ENCODE results near the gene GSTK1. TPM values are rescaled to one million over a fixed set of nuclear protein-coding genes. Genes with fewer than 3 reads are reported as not detected.

The GSTK1 gene
- total and polyA plus RNA-seq, 2 donors (not counting 1 experiment from before 2014, with no cell fraction given), result 181 to 315 TPM

DNA sequence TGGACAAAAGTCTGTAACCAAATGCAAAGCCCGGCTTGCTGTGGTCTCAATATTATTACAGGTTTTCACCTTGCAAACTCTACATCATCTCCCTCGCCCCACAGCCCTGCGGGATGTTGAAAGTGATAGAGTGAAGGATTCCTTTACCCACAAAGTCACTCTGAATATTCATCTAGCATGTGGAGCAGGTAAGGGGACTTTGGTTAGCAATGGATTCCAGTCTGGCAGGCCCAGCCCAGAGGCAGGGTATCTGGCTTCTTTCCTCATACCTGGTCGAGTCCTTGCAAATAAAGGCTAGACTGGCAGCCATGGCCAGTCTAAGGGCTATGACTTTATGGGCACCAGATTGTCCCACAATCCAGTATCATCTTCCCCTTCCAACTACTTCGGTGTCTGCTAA is 38.2 kb upstream of the GSTK1 start:
- CTCF ChIA-PET, result interaction anchor here (1.1 to 11.5 kb wide), 3 partner anchors 10 to 215 kb away, joined by 3 to 809 read pairs (median 9); no protein-coding TSS in a partner anchor

DNA sequence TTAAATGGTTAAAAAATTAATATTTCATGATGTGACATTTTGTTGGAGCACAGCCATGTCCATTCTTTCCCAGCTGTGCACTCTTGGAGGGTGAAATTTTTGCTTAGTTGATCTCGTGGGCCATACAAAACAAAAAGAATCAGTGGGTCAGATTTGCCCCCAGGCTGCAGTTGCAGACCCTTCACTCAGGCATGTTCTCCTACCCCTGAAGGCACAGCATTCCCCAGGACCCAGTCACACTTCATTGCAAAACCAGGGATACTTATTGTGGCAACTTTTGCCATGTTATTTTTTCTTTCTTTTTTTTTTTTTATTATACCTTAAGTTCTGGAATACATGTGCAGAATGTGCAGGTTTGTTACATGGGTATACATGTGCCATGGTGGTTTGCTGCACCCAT is 35.4 kb upstream of the GSTK1 start:
- DNase-seq (no peak), ATAC-seq (ENCODE audit: low read depth) (no peak)
- Mint-ChIP-seq H3K4me1 (no peaks in the 10 kb centered on the region), H3K27me3 (peaks cover 10% of the 10 kb centered on the region), H3K27ac (no peak overlapping the region), H3K9me3 (ENCODE audit: insufficient read depth) (no peaks in the 10 kb centered on the region), H3K4me3 (no peak overlapping the region)
- intact Hi-C loops (cut with micrococcal nuclease), result no loop called here
- TF ChIP-seq, protein P1, sequence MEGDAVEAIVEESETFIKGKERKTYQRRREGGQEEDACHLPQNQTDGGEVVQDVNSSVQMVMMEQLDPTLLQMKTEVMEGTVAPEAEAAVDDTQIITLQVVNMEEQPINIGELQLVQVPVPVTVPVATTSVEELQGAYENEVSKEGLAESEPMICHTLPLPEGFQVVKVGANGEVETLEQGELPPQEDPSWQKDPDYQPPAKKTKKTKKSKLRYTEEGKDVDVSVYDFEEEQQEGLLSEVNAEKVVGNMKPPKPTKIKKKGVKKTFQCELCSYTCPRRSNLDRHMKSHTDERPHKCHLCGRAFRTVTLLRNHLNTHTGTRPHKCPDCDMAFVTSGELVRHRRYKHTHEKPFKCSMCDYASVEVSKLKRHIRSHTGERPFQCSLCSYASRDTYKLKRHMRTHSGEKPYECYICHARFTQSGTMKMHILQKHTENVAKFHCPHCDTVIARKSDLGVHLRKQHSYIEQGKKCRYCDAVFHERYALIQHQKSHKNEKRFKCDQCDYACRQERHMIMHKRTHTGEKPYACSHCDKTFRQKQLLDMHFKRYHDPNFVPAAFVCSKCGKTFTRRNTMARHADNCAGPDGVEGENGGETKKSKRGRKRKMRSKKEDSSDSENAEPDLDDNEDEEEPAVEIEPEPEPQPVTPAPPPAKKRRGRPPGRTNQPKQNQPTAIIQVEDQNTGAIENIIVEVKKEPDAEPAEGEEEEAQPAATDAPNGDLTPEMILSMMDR (IDR thresholded peaks at IDR 0.05), result no peak
- no peak for TF ChIP-seq EZH2 (IDR thresholded peaks at IDR 0.05; ENCODE audit: borderline replicate concordance, insufficient read depth, low read depth, low read length, poor library complexity, severe bottlenecking)
- Histone ChIP-seq H3K79me2 (ENCODE audit: control insufficient read depth, insufficient read depth, low read length) (no peaks in the 10 kb centered on the region), H3K27me3 (replicated peaks in 1 of 4; ENCODE audit: control extremely low read depth in 1 of 4, control insufficient read depth in 3 of 4, insufficient read depth in 4 of 4, low read length in 3 of 4) (peaks cover 0 to 3% (median 2%) of the 10 kb centered on the region in 4 experiments), H3K4me1 (ENCODE audit: control insufficient read depth in 2 of 2, insufficient read depth in 2 of 2, low read length in 2 of 2) (no peaks in the 10 kb centered on the region), H3K27ac (ENCODE audit: low read length in 2 of 2) (no peak overlapping the region), H2AFZ (ENCODE audit: insufficient read depth, low read depth, low read length, poor library complexity, severe bottlenecking) (no peak overlapping the region), H3K4me2 (replicated peaks; ENCODE audit: low read depth, low read length, poor library complexity, severe bottlenecking) (no peak overlapping the region), H3K36me3 (replicated peaks in 1 of 2; ENCODE audit: control extremely low read depth in 1 of 2, control insufficient read depth in 1 of 2, extremely low read depth in 1 of 2, insufficient read depth in 2 of 2, low read length in 1 of 2) (no peaks in the 10 kb centered on the region), H3K9ac (ENCODE audit: low read length) (no peak overlapping the region), H3K4me3 (ENCODE audit: control extremely low read depth in 1 of 5, extremely low read depth in 1 of 5, insufficient read depth in 1 of 5, low read depth in 2 of 5, low read length in 4 of 5) (no peak overlapping the region), H3K9me3 (ENCODE audit: control extremely low read depth in 1 of 3, control insufficient read depth in 2 of 3, insufficient read depth in 1 of 3, low read length in 2 of 3) (no peaks in the 10 kb centered on the region), H4K20me1 (ENCODE audit: control insufficient read depth, insufficient read depth, low read length, poor library complexity, severe bottlenecking) (no peaks in the 10 kb centered on the region)
- POLR2A ChIA-PET, result no interaction called here
- CTCF ChIA-PET, result interaction anchor here (2.0 kb wide), 1 partner anchor 13 kb away, joined by 6 read pairs; no protein-coding TSS in a partner anchor
- WGBS (ENCODE audit: insufficient coverage), result no CpG with 5 or more reads among the region's 1 CpG

More for the DNA sequence above, 38.2 kb upstream of the GSTK1 start:
- Mint-ChIP-seq H3K27me3 (peaks cover 23% of the 10 kb centered on the region), H3K9me3 (ENCODE audit: insufficient read depth) (no peaks in the 10 kb centered on the region), H3K4me3 (no peak overlapping the region), H3K27ac (no peak overlapping the region), H3K4me1 (no peaks in the 10 kb centered on the region)
- no peaks in the 10 kb centered on the region for H4K20me1 ChIP-seq (ENCODE audit: control insufficient read depth, insufficient read depth, low read length, poor library complexity, severe bottlenecking)
- POLR2A ChIA-PET, result no interaction called here
- H3K27ac ChIP-seq (ENCODE audit: low read length in 2 of 2), result no peak overlapping the region
- intact Hi-C loops (cut with micrococcal nuclease), result no loop called here
- WGBS (ENCODE audit: insufficient coverage), result 83% methylated on average over 1 of the region's 5 CpGs
- no peak for TF ChIP-seq EZH2 (IDR thresholded peaks at IDR 0.05; ENCODE audit: borderline replicate concordance, insufficient read depth, low read depth, low read length, poor library complexity, severe bottlenecking)
- TF ChIP-seq, protein P1 (IDR thresholded peaks at IDR 0.05), result no peak
- H2AFZ ChIP-seq (ENCODE audit: insufficient read depth, low read depth, low read length, poor library complexity, severe bottlenecking), result no peak overlapping the region
- H3K4me2 ChIP-seq (replicated peaks; ENCODE audit: low read depth, low read length, poor library complexity, severe bottlenecking), result no peak overlapping the region
- ATAC-seq (ENCODE audit: low read depth) (no peak), DNase-seq (no peak)
- H3K9ac ChIP-seq (ENCODE audit: low read length), result no peak overlapping the region
- H3K9me3 ChIP-seq (ENCODE audit: control extremely low read depth in 1 of 3, control insufficient read depth in 2 of 3, insufficient read depth in 1 of 3, low read length in 2 of 3), result no peaks in the 10 kb centered on the region
- no peaks in the 10 kb centered on the region for H3K79me2 ChIP-seq (ENCODE audit: control insufficient read depth, insufficient read depth, low read length)
- no peaks in the 10 kb centered on the region for H3K36me3 ChIP-seq (replicated peaks in 1 of 2; ENCODE audit: control extremely low read depth in 1 of 2, control insufficient read depth in 1 of 2, extremely low read depth in 1 of 2, insufficient read depth in 2 of 2, low read length in 1 of 2)
- H3K4me1 ChIP-seq (ENCODE audit: control insufficient read depth in 2 of 2, insufficient read depth in 2 of 2, low read length in 2 of 2), result no peaks in the 10 kb centered on the region
- H3K27me3 ChIP-seq (replicated peaks in 1 of 4; ENCODE audit: control extremely low read depth in 1 of 4, control insufficient read depth in 3 of 4, insufficient read depth in 4 of 4, low read length in 3 of 4), result peaks cover 0 to 7% (median 4%) of the 10 kb centered on the region in 4 experiments
- H3K4me3 ChIP-seq (ENCODE audit: control extremely low read depth in 1 of 5, extremely low read depth in 1 of 5, insufficient read depth in 1 of 5, low read depth in 2 of 5, low read length in 4 of 5), result no peak overlapping the region

Measured in B cell (primary cell).